H1 (cell line): ENCODE data around the gene GP1BB. TPM values are rescaled to one million over a fixed set of nuclear protein-coding genes. Genes with fewer than 3 reads are reported as not detected.

ENCODE experiments used
- CBX8 ChIP-seq: fragments of 300-800, 300-1000 bp; sonication (generic); IDR thresholded peaks from 2 replicates; pipeline ENCODE4 v1.7.1; 2016; ENCODE audit warnings: low read depth, low read length, borderline replicate concordance
- E2F6 ChIP-seq: IDR thresholded peaks from 2 replicates; pipeline ENCODE4 v1.6.1; 2012; ENCODE audit warnings: inconsistent platforms
- EZH2 ChIP-seq: fragments of 200-600 bp; sonication (generic); IDR thresholded peaks from 2 replicates; pipeline ENCODE4 v1.7.1; 2012; ENCODE audit warnings: low read depth, mild to moderate bottlenecking, moderate library complexity, low read length, inconsistent platforms; ENCODE audit not compliant: severe bottlenecking
- KDM4A ChIP-seq: IDR thresholded peaks from one replicate; pipeline ENCODE4 v1.7.1; 2012; ENCODE audit warnings: low read depth, mild to moderate bottlenecking, moderate library complexity, low read length, inconsistent platforms; ENCODE audit not compliant: severe bottlenecking
- RAD21 ChIP-seq, 2 experiments: IDR thresholded peaks in 1 of 2; conservative IDR thresholded peaks in 1 of 2; 2 replicates each; pipeline ENCODE4 v1.6.1; 2011; ENCODE audit warnings: low read depth in 2 of 2, low read length in 2 of 2, improper control_type of control experiment in 1 of 2, inconsistent platforms in 1 of 2, mild to moderate bottlenecking in 1 of 2, moderate library complexity in 1 of 2
- SUZ12 ChIP-seq: fragments of 200-600 bp; sonication (generic); IDR thresholded peaks from 2 replicates; pipeline ENCODE4 v1.6.1; 2012; ENCODE audit warnings: mild to moderate bottlenecking, inconsistent platforms, low read length, moderate library complexity, mixed read lengths
- polyA plus RNA-seq, 7 experiments: library from polyadenylated mRNA; depleted of rRNA in 3 of 7; stranded (reverse) in 5 of 7; unstranded in 2 of 7; fragments of >200 nt in 5 of 7; fragments of 200-250 nt in 2 of 7; gene quantifications; 1 replicate in 5 of 7; 2 replicates in 1 of 7; 4 replicates in 1 of 7; pipeline versions ENCODE4 v1.2.1 to v1.2.3, GENCODE V29; 2011 to 2013; ENCODE audit warnings: missing spikeins in 2 of 7, mixed read lengths in 2 of 7
- total RNA-seq: library from RNA; stranded (reverse); fragmentation: NEBNext Ultra II Directional; extraction: Animal tissue kit (Norgen Biotek cat#: 25700); gene quantifications from 2 replicates; pipeline ENCODE4 v1.2.1, GENCODE V29; 2021

Gene GP1BB
- total and polyA plus RNA-seq, 2 of the 8 experiments (the other 6 are each of a cell fraction or from before 2014, with no cell fraction given): 0.36 TPM; not detected in 1

- TF ChIP-seq CBX8 (no peak), EZH2 (peak; percentile 42), E2F6 (0 out of 2 replicates have a peak, but pooled peaks have one; percentile 1), RAD21 (IDR thresholded peaks at IDR 0.05 in 1 of 2, conservative IDR thresholded peaks at IDR 0.05 in 1 of 2; ENCODE audit: low read depth in 2 of 2, low read length in 2 of 2) (peak; percentile 18 to 24; a peak in 2 of 4 replicates), SUZ12 (peak; percentile 59), KDM4A (peak; percentile 61)
These were observed 33.2 kb downstream of the GP1BB start (continued) for GRCh38 chr22:19756288-19757128.
